Activated CD8-positive, alpha-beta T cell treated with anti-CD3 and anti-CD28 coated beads, Interleukin-2, amount 10 ng/mL, durations not matched to agents 7 days and 5 days (primary cell): ENCODE measurements around the gene QPRT. TPM values are rescaled to one million over a fixed set of nuclear protein-coding genes. Genes with fewer than 3 reads are reported as not detected.
"Not testable (repeated sequence)": the region's sequence is repeated elsewhere in the genome, so short reads cannot be mapped to it uniquely, and the experiment has no call there.

Source experiments
- ATAC-seq: fragments of 150-1000 bp; cut with Tn5 transposase; one replicate; pipeline ENCODE4 v1.10.0; 2021; ENCODE audit warnings: moderate library complexity
- CTCF ChIA-PET: fragments of 350-600 bp; sonication (Branson Sonifier 250); formaldehyde crosslinking; loops from one replicate; lab custom pipeline; 2021; ENCODE audit warnings: antibody characterized with exemption; lab: Charles Lee
- POLR2A ChIA-PET: fragments of 350-600 bp; sonication (Branson Sonifier 250); formaldehyde crosslinking; loops from one replicate; lab custom pipeline; 2021; ENCODE audit warnings: antibody characterized with exemption; lab: Charles Lee
- DNase-seq: peaks from one replicate; pipeline ENCODE4 v3.0.0-alpha.2; 2020
- H3K27ac Mint-ChIP-seq: one replicate; pipeline ENCODE4 v1.8.0; 2021; ENCODE audit warnings: mild to moderate bottlenecking, mixed read lengths
- H3K27me3 Mint-ChIP-seq: one replicate; pipeline ENCODE4 v1.8.0; 2021; ENCODE audit warnings: low read depth, mixed read lengths
- H3K36me3 Mint-ChIP-seq: one replicate; pipeline ENCODE4 v1.8.0; 2021; ENCODE audit warnings: low read depth, mixed read lengths
- H3K4me1 Mint-ChIP-seq: one replicate; pipeline ENCODE4 v1.8.0; 2021; ENCODE audit warnings: low read depth, mixed read lengths
- H3K4me3 Mint-ChIP-seq: one replicate; pipeline ENCODE4 v1.8.0; 2021; ENCODE audit warnings: mild to moderate bottlenecking, mixed read lengths
- H3K9me3 Mint-ChIP-seq: one replicate; pipeline ENCODE4 v1.8.0; 2022; ENCODE audit warnings: mixed read lengths; ENCODE audit not compliant: insufficient read depth
- total RNA-seq, 2 experiments: library from RNA; stranded (reverse); gene quantifications; one replicate each; pipeline ENCODE4 v1.2.3, GENCODE V29; 2021

Gene QPRT
- total RNA-seq, 2 experiments from 2014 or later, result 8.6 to 10.2 TPM

GRCh38 chr16:29707160-29707559 lies 28.2 kb downstream of the QPRT start:
- H3K4me3 Mint-ChIP-seq, H3K27ac Mint-ChIP-seq, H3K27me3 Mint-ChIP-seq, POLR2A ChIA-PET, ATAC-seq, DNase-seq, CTCF ChIA-PET, H3K36me3 Mint-ChIP-seq, H3K9me3 Mint-ChIP-seq: not testable (repeated sequence)
- peaks cover 26% of the 10 kb centered on the region for H3K4me1 Mint-ChIP-seq

- no peak overlapping the region for H3K27ac Mint-ChIP-seq
- H3K9me3 Mint-ChIP-seq, result no peaks in the 10 kb centered on the region
- no peak overlapping the region for H3K4me3 Mint-ChIP-seq
- ATAC-seq (no peak), DNase-seq (no peak)
- H3K27me3 Mint-ChIP-seq, result peaks cover 3% of the 10 kb centered on the region
- ChIA-PET POLR2A (no interaction called here), CTCF (interaction anchor here (1.0 to 1.9 kb wide), 6 partner anchors 8 to 111 kb away, joined by 4 to 12 read pairs (median 6); no protein-coding TSS in a partner anchor)
- peaks cover 12% of the 10 kb centered on the region for H3K4me1 Mint-ChIP-seq
- no peaks in the 10 kb centered on the region for H3K36me3 Mint-ChIP-seq
Observed at GRCh38 chr16:29708917-29709600, 30.1 kb downstream of the QPRT start.

GRCh38 chr16:29709657-29710056 lies 30.7 kb downstream of the QPRT start:
- CTCF ChIA-PET, result interaction anchor here (0.9 to 1.9 kb wide), 10 partner anchors 8 to 110 kb away, joined by 3 to 12 read pairs (median 4); partner anchors contain the start of gene PAGR1
- H3K4me1 Mint-ChIP-seq, result peaks cover 12% of the 10 kb centered on the region
- H3K4me3 Mint-ChIP-seq, ATAC-seq, H3K27ac Mint-ChIP-seq, H3K36me3 Mint-ChIP-seq, H3K27me3 Mint-ChIP-seq, DNase-seq, POLR2A ChIA-PET, H3K9me3 Mint-ChIP-seq: not testable (repeated sequence)

GRCh38 chr16:29710227-29711219 lies 31.5 kb downstream of the QPRT start:
- H3K4me1 Mint-ChIP-seq, result peaks cover 12% of the 10 kb centered on the region
- CTCF ChIA-PET, result interaction anchor here (0.9 to 2.0 kb wide), 13 partner anchors 8 to 138 kb away, joined by 3 to 12 read pairs (median 4); partner anchors contain the start of gene PAGR1
- ATAC-seq (peak; percentile 97), DNase-seq (peak; percentile 64)
- H3K9me3 Mint-ChIP-seq, result no peaks in the 10 kb centered on the region
- H3K27me3 Mint-ChIP-seq, result peaks cover 8% of the 10 kb centered on the region
- H3K36me3 Mint-ChIP-seq, result no peaks in the 10 kb centered on the region
- H3K4me3 Mint-ChIP-seq, result no peak overlapping the region
- POLR2A ChIA-PET, result no interaction called here
- H3K27ac Mint-ChIP-seq, result no peak overlapping the region

- Mint-ChIP-seq H3K36me3 (no peaks in the 10 kb centered on the region), H3K9me3 (no peaks in the 10 kb centered on the region), H3K27me3 (peaks cover 10% of the 10 kb centered on the region), H3K4me1 (peaks cover 12% of the 10 kb centered on the region), H3K27ac (no peak overlapping the region), H3K4me3 (no peak overlapping the region)
- ChIA-PET POLR2A (interaction anchor here (0.9 kb wide), 1 partner anchor 77 kb away, joined by 3 read pairs; no protein-coding TSS in a partner anchor), CTCF (interaction anchor here (1.4 to 2.1 kb wide), 4 partner anchors 10 to 135 kb away, joined by 4 to 13 read pairs (median 8); no protein-coding TSS in a partner anchor)
- DNase-seq (no peak), ATAC-seq (no peak)
Observed at GRCh38 chr16:29712809-29713208, 33.8 kb downstream of the QPRT start.

GRCh38 chr16:29714396-29714795 lies 35.4 kb downstream of the QPRT start:
- no peaks in the 10 kb centered on the region for H3K36me3 Mint-ChIP-seq
- no peak for ATAC-seq
- POLR2A ChIA-PET, result no interaction called here

GRCh38 chr16:29714972-29715371 lies 36.0 kb downstream of the QPRT start:
- CTCF ChIA-PET, result interaction anchor here (0.6 to 2.7 kb wide), 8 partner anchors 10 to 70 kb away, joined by 4 to 14 read pairs (median 5); no protein-coding TSS in a partner anchor
- peaks cover 12% of the 10 kb centered on the region for H3K4me1 Mint-ChIP-seq
- DNase-seq (no peak), ATAC-seq (no peak)
- H3K36me3 Mint-ChIP-seq, result no peaks in the 10 kb centered on the region
- no peaks in the 10 kb centered on the region for H3K9me3 Mint-ChIP-seq
- H3K27ac Mint-ChIP-seq, result no peak overlapping the region
- H3K27me3 Mint-ChIP-seq, result peaks cover 7% of the 10 kb centered on the region
- POLR2A ChIA-PET, result interaction anchor here (1.1 kb wide), 1 partner anchor 81 kb away, joined by 4 read pairs; no protein-coding TSS in a partner anchor
- no peak overlapping the region for H3K4me3 Mint-ChIP-seq

More at GRCh38 chr16:29714396-29714795, 35.4 kb downstream of the QPRT start:
- H3K27me3 Mint-ChIP-seq, result peaks cover 10% of the 10 kb centered on the region
- H3K4me3 Mint-ChIP-seq, result no peak overlapping the region
- CTCF ChIA-PET, result interaction anchor here (0.9 to 2.7 kb wide), 8 partner anchors 10 to 73 kb away, joined by 3 to 14 read pairs (median 5); no protein-coding TSS in a partner anchor
- no peak for DNase-seq
- H3K4me1 Mint-ChIP-seq, result peaks cover 16% of the 10 kb centered on the region
- H3K9me3 Mint-ChIP-seq, result no peaks in the 10 kb centered on the region
- H3K27ac Mint-ChIP-seq, result no peak overlapping the region

- ChIA-PET POLR2A (no interaction called here), CTCF (interaction anchor here (1.3 to 5.4 kb wide), 4 partner anchors 16 to 131 kb away, joined by 3 to 35 read pairs (median 5); partner anchors contain the start of gene PAGR1)
- no peak overlapping the region for H3K27ac Mint-ChIP-seq
- H3K4me1 Mint-ChIP-seq, result peaks cover 7% of the 10 kb centered on the region
- ATAC-seq, result no peak
- DNase-seq, result no peak
- H3K9me3 Mint-ChIP-seq, result no peaks in the 10 kb centered on the region
- peaks cover 7% of the 10 kb centered on the region for H3K27me3 Mint-ChIP-seq
- H3K36me3 Mint-ChIP-seq, result no peaks in the 10 kb centered on the region
- no peak overlapping the region for H3K4me3 Mint-ChIP-seq
Observed at GRCh38 chr16:29717113-29717512, 38.1 kb downstream of the QPRT start.

- Mint-ChIP-seq H3K9me3 (no peaks in the 10 kb centered on the region), H3K27ac (no peak overlapping the region), H3K4me3 (no peak overlapping the region), H3K4me1 (peaks cover 7% of the 10 kb centered on the region), H3K36me3 (no peaks in the 10 kb centered on the region), H3K27me3 (peaks cover 7% of the 10 kb centered on the region)
- ChIA-PET CTCF (interaction anchor here (0.7 to 5.4 kb wide), 2 partner anchors 18 to 26 kb away, joined by 3 to 35 read pairs; no protein-coding TSS in a partner anchor), POLR2A (no interaction called here)
- no peak for ATAC-seq
- no peak for DNase-seq
Observed at GRCh38 chr16:29719063-29719462, 40.1 kb downstream of the QPRT start.

GRCh38 chr16:29720703-29721102 lies 41.7 kb downstream of the QPRT start:
- H3K4me1 Mint-ChIP-seq, result peaks cover 7% of the 10 kb centered on the region
- CTCF ChIA-PET, result interaction anchor here (0.9 to 5.4 kb wide), 5 partner anchors 20 to 311 kb away, joined by 3 to 35 read pairs (median 3); no protein-coding TSS in a partner anchor
- ATAC-seq, result no peak
- no peaks in the 10 kb centered on the region for H3K9me3 Mint-ChIP-seq
- H3K36me3 Mint-ChIP-seq, result no peaks in the 10 kb centered on the region
- POLR2A ChIA-PET, result no interaction called here
- no peak overlapping the region for H3K27ac Mint-ChIP-seq
- no peak for DNase-seq
- H3K27me3 Mint-ChIP-seq, result peaks cover 2% of the 10 kb centered on the region
- H3K4me3 Mint-ChIP-seq, result no peak overlapping the region
